Esophagus muscularis mucosa (tissue), 3 donors: ENCODE data around the gene ADAM22.
A peak's percentile ranks its signal among the peaks of the same experiment; 100 is the strongest.

Experiments
- CTCF ChIP-seq, 3 experiments: fragments of 200-600 bp in 2 of 3; fragments of 450-650 bp in 1 of 3; sonication (generic) in 2 of 3; IDR thresholded peaks; one replicate each; pipeline ENCODE4 v1.5.1; 2017 to 2019; ENCODE audit warnings: antibody characterized with exemption in 3 of 3, mild to moderate bottlenecking in 2 of 3, moderate library complexity in 1 of 3
- POLR2A ChIP-seq: fragments of 450-650 bp; IDR thresholded peaks from one replicate; pipeline ENCODE4 v1.6.1; 2017; ENCODE audit warnings: antibody characterized with exemption, moderate library complexity, mild to moderate bottlenecking, low read depth
- POLR2AphosphoS5 ChIP-seq, 2 donors: sonication (generic); formaldehyde crosslinking; IDR thresholded peaks; one replicate each; pipeline ENCODE4 v1.6.1; 2017; ENCODE audit warnings: antibody characterized with exemption in 2 of 2

- TF ChIP-seq CTCF (IDR thresholded peaks at IDR 0.05) (no peak), POLR2AphosphoS5 (IDR thresholded peaks at IDR 0.05) (peak in 1 of 2 donors; percentile 4), POLR2A (no peak)
Observed at GRCh38 chr7:88218836-88219605, 285.0 kb downstream of the ADAM22 start.
